ENCODE results near the gene TTC23L.

Gene TTC23L

GRCh38 chr5:34924462-34924765, 85.5 kb downstream of the TTC23L start:
- DNase-seq = no peak

DNA sequence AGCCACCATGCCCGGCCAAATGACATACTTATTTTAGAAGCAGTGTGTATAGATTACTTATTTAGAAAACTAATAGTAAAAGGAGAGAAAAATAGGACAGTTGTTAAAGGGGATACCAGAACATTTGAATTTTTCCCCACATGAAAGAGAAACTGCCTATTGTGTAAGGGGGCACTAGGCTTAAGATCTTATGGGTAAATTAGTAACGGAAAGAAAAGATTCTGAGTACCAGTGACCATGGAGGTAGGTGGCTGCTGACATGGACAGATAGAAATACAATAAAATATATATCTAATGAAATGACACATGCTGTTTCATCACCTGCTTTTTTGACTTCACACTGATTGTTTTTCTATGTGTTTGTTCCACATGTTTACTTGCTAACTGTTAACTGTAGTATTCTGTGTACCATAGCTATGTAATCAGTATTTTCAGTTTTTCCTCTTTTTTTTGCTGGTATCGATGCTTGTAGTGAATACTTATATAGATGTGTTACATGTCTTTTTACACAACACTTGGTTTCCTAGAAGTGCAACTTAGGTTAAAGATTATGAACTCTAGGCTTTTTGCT, 87.4 kb downstream of the TTC23L start:
- DNase-seq = no peak

- DNase-seq = no peak
These were observed 88.8 kb downstream of the TTC23L start for GRCh38 chr5:34927785-34928184.

DNA sequence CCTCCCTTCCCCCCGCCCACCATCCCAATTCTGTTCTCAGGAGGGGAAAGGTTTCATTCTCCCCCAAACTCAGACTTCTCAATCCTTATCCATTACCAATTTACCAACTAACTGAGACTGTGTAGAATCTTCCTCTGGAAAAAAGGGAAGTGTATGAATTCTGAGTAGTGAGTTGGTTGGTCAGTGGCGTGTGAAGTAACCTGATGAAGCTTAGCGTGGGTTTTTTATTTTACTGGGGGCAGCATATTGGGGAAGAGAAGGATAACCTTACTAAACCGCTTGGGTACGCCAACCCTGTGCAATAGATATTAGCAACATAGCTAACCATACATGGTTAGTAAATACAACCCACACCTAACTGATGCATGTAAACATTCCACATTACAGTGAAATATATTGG, 89.3 kb downstream of the TTC23L start:
- peak; percentile 32 for DNase-seq

DNA sequence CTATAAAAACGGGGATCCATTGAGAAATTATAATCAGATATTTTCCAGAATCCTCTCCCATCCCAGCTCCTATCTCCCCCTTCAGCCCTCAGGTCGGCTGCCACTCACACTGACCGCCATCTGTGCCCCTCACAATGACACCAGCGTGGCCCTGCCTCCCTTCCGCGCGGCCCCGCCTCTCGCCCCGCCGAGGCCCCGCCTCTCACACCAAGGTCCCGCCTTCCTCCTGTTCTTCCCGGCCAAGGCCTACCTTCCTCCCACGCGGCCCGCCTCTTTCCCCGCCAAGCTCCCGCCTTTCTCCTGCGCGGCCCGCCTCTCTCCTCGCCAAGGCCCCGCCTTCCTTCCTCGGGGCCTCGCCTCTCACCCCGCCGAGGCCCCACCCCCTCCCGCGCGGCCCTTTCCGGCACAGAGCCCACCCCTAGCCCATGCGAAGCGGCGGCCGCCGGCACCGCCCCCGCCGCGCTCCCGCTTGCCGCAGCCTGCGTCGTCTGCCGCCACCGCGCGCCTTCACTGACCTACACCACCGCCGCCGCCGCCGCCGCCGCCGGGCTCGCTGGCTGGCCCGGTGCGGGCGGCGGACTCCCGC, 90.3 kb downstream of the TTC23L start, which contains the start of gene DNAJC21:
DNAJC21 (plus strand) TSS at position 426 of the 586 bp plus-strand sequence. CDS start 261 bp downstream, outside the sequence.
- DNase-seq = peak; percentile 98

DNA sequence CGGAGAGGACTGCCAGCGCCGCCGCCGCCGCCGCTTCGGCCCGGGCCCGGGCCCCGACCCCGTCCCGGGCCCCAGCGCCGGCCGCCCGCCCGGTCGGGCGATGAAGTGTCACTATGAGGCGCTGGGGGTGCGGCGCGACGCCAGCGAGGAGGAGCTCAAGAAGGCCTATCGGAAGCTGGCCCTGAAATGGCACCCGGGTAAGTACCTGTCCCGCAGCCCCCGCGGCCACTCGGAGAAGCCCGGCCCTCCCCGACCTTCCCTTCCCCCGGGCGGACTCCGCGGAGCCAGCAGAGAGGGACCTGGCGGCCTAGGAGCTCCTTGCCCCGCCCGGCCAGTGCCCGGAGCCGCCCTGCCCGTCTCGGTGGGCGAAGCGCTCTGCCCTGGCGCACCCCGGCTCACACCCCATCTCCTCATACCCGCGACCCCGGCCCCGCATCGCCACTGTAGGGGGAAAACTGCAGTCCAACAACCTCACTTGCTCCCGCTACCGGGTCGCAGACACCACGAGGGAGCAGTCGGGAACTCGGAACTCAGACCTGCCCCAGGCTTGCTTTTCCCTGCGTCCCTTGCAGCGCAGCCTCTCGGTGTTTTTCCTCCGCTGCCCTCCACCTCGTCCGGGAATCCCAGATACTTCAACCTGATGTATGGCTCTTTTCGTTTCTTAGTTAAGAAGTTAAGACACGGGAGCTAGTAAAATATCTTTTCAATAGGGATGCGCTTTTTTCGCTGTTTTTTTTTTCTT, 90.9 kb downstream of the TTC23L start:
- peak; percentile 84 for DNase-seq

DNA sequence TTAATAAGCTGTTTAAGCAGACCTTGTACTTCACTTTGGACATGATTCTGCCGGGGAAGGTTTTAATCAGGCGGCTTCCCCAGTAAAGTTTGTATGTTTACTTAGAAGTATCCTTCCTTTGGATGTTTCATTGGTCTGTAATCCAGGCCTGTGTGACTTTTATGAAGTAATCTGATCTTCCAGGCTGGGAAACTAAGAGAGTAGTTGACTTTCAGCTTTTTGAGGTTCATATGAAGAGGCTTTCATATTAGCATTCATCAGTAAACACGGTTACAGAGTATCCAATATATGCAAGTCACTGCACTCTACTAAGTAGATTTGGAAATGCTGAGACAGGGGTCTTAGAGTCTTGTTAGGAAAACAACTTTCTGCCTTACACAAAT, 91.5 kb downstream of the TTC23L start:
- DNase-seq = peak; percentile 61

GRCh38 chr5:34930870-34931269, 91.9 kb downstream of the TTC23L start:
- no peak for DNase-seq

GRCh38 chr5:34932947-34933346, 94.0 kb downstream of the TTC23L start:
- DNase-seq = no peak

DNA sequence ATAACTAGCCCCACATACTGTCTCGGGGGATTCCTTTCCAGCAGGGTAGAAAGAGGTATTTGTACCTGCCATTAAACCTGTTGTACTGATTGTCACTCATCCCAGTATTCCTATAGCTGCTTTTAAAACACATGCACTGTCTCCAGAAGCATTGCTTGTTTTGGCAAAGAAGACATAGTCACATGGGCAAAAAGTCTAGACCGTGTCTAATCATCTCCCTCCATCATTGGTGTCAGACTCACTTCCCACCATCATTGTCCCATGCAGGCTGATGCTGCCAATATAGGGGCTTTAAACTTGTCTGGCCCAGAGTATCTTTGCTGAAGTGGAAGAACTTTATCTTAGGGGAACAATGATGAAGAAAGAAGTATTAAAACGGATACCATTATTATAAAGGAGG, 103.0 kb downstream of the TTC23L start:
- DNase-seq = no peak

DNA sequence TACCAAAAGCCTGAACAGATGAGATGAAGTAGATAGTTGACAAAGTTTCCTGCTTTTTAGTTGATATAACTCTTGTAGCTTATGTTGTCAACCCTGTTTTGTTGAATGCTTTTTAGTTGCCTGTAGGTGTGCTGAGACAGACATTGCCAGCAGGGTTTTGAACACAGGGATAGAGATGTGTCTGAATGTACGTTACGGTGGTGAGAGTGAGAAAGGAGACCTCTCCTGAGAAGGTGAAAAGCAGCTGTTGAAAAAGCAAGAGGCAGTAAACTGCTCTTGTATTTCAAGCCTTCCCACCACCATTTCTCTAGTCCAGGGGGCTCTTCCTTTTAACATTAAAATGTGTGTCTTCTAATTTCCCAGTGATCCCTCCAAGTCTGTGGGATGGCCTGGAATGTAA, 105.1 kb downstream of the TTC23L start:
- DNase-seq = no peak

DNA sequence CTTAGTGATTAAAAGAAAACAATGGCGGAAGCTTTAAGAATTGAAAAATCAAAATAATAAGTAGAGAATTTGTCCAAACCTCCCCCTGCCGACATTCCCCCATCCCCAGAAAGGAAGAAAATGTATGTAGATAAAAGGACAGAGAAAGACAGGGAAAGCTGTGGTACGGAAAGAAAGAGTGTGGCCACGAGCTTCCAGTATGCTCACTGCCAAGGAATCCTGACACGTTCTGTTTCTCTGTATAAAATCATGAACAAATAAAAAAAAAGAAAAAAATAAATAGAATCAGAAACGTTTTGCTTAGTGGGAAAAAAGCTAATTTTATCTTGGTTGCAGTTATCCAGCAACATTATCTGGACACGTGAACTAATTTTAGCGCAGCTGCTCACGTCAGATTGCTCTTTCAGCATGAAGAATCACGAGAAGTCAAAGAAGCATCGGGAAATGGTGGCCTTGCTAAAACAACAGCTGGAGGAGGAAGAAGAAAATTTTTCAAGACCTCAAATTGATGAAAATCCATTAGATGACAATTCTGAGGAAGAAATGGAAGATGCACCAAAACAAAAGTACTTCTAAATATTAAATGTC, 105.6 kb downstream of the TTC23L start:
- no peak for DNase-seq
